WI38 (cell line): ENCODE measurements around the gene CTSL.

Experiments
- H3K4me3 ChIP-seq: 2 replicates; pipeline ENCODE4 v1.5.1; 2011; ENCODE audit warnings: low read depth, mild to moderate bottlenecking, control low read depth, low read length
- CTCF ChIP-seq: IDR thresholded peaks from 2 replicates; pipeline ENCODE4 v1.5.1; 2012; ENCODE audit warnings: low read depth, mild to moderate bottlenecking, control low read depth, low read length

Gene CTSL

GRCh38 chr9:87725356-87725899 lies 491 bp upstream of the CTSL start:
- no peak for TF ChIP-seq CTCF
- peak overlapping the region; percentile 75 for H3K4me3 ChIP-seq

- TF ChIP-seq CTCF: no peak
Measured at GRCh38 chr9:87729246-87729645, 3.3 kb downstream of the CTSL start.

GRCh38 chr9:87731321-87731720 lies 5.4 kb downstream of the CTSL start:
- no peak for TF ChIP-seq CTCF
- no peak overlapping the region for H3K4me3 ChIP-seq

More at GRCh38 chr9:87729246-87729645, 3.3 kb downstream of the CTSL start:
- H3K4me3 ChIP-seq: no peak overlapping the region

- TF ChIP-seq CTCF: no peak
- H3K4me3 ChIP-seq: no peak overlapping the region
Measured at GRCh38 chr9:87732344-87732743, 6.4 kb downstream of the CTSL start.

- TF ChIP-seq CTCF: no peak
- no peak overlapping the region for H3K4me3 ChIP-seq
Measured at GRCh38 chr9:87732756-87733155, 6.8 kb downstream of the CTSL start.

GRCh38 chr9:87733273-87734052 lies 7.5 kb downstream of the CTSL start:
- TF ChIP-seq CTCF: no peak
- H3K4me3 ChIP-seq: no peak overlapping the region

GRCh38 chr9:87734106-87734505 lies 8.2 kb downstream of the CTSL start:
- H3K4me3 ChIP-seq: no peak overlapping the region
- no peak for TF ChIP-seq CTCF
